Measurements from ENCODE around the gene CCDC78.

The CCDC78 gene

GRCh38 chr16:727291-727977 lies 1.2 kb upstream of the CCDC78 start:
- no peaks in the 10 kb centered on the region for H3K36me3 ChIP-seq (ENCODE audit: insufficient read depth, low read length)
- H3K9me2 ChIP-seq (replicated peaks; ENCODE audit: low read depth, low read length): no peaks in the 10 kb centered on the region
- H3K4me3 ChIP-seq (ENCODE audit: low read length, poor library complexity, severe bottlenecking): peak overlapping the region; percentile 70
- TF ChIP-seq EZH2phosphoT487 (IDR thresholded peaks at IDR 0.05; ENCODE audit: borderline replicate concordance): no peak
- no peak for TF ChIP-seq CTCF (conservative IDR thresholded peaks at IDR 0.05; ENCODE audit: low read length)
- no peaks in the 10 kb centered on the region for H3K79me2 ChIP-seq (ENCODE audit: insufficient read depth, low read length)
- H3K4me2 ChIP-seq (ENCODE audit: low read depth, low read length, poor library complexity, severe bottlenecking): peak overlapping the region; percentile 81
- no peaks in the 10 kb centered on the region for H3K27me3 ChIP-seq (ENCODE audit: insufficient read depth, low read length, poor library complexity, severe bottlenecking)
- peak overlapping the region; percentile 67 for H3K9ac ChIP-seq (ENCODE audit: low read depth, low read length, poor library complexity, severe bottlenecking)
- no peaks in the 10 kb centered on the region for H3K4me1 ChIP-seq (ENCODE audit: insufficient read depth, low read length, poor library complexity, severe bottlenecking)
- no peaks in the 10 kb centered on the region for H4K20me1 ChIP-seq (ENCODE audit: insufficient read depth, low read length, poor library complexity, severe bottlenecking)
- no peaks in the 10 kb centered on the region for H3F3A ChIP-seq (ENCODE audit: low read depth)
- no peak overlapping the region for H2AFZ ChIP-seq (ENCODE audit: low read length)
- H3K9me3 ChIP-seq (ENCODE audit: insufficient read depth, low read depth, low read length): no peaks in the 10 kb centered on the region

- H3K27me3 ChIP-seq (ENCODE audit: insufficient read depth, low read length, poor library complexity, severe bottlenecking): no peaks in the 10 kb centered on the region
- H3K9me3 ChIP-seq (ENCODE audit: insufficient read depth, low read depth, low read length): no peaks in the 10 kb centered on the region
- H4K20me1 ChIP-seq (ENCODE audit: insufficient read depth, low read length, poor library complexity, severe bottlenecking): no peaks in the 10 kb centered on the region
- no peak overlapping the region for H3K9ac ChIP-seq (ENCODE audit: low read depth, low read length, poor library complexity, severe bottlenecking)
- H2AFZ ChIP-seq (ENCODE audit: low read length): no peak overlapping the region
- no peaks in the 10 kb centered on the region for H3K4me1 ChIP-seq (ENCODE audit: insufficient read depth, low read length, poor library complexity, severe bottlenecking)
- H3K4me3 ChIP-seq (ENCODE audit: low read length, poor library complexity, severe bottlenecking): no peak overlapping the region
- no peak overlapping the region for H3K4me2 ChIP-seq (ENCODE audit: low read depth, low read length, poor library complexity, severe bottlenecking)
- no peaks in the 10 kb centered on the region for H3F3A ChIP-seq (ENCODE audit: low read depth)
- no peaks in the 10 kb centered on the region for H3K9me2 ChIP-seq (replicated peaks; ENCODE audit: low read depth, low read length)
- no peak for TF ChIP-seq EZH2phosphoT487 (IDR thresholded peaks at IDR 0.05; ENCODE audit: borderline replicate concordance)
- no peak for TF ChIP-seq CTCF (conservative IDR thresholded peaks at IDR 0.05; ENCODE audit: low read length)
- H3K79me2 ChIP-seq (ENCODE audit: insufficient read depth, low read length): no peaks in the 10 kb centered on the region
- H3K36me3 ChIP-seq (ENCODE audit: insufficient read depth, low read length): no peaks in the 10 kb centered on the region
These were observed 130 bp downstream of the CCDC78 start for GRCh38 chr16:726188-726437.

GRCh38 chr16:725463-726187 lies 618 bp downstream of the CCDC78 start:
- Histone ChIP-seq H3K4me3 (ENCODE audit: low read length, poor library complexity, severe bottlenecking) (no peak overlapping the region), H3K4me1 (ENCODE audit: insufficient read depth, low read length, poor library complexity, severe bottlenecking) (no peaks in the 10 kb centered on the region), H3K79me2 (ENCODE audit: insufficient read depth, low read length) (no peaks in the 10 kb centered on the region), H3K9me2 (replicated peaks; ENCODE audit: low read depth, low read length) (no peaks in the 10 kb centered on the region), H3K27me3 (ENCODE audit: insufficient read depth, low read length, poor library complexity, severe bottlenecking) (no peaks in the 10 kb centered on the region), H3K9me3 (ENCODE audit: insufficient read depth, low read depth, low read length) (no peaks in the 10 kb centered on the region), H3K9ac (ENCODE audit: low read depth, low read length, poor library complexity, severe bottlenecking) (no peak overlapping the region), H4K20me1 (ENCODE audit: insufficient read depth, low read length, poor library complexity, severe bottlenecking) (no peaks in the 10 kb centered on the region), H3F3A (ENCODE audit: low read depth) (no peaks in the 10 kb centered on the region), H3K36me3 (ENCODE audit: insufficient read depth, low read length) (no peaks in the 10 kb centered on the region), H2AFZ (ENCODE audit: low read length) (no peak overlapping the region), H3K4me2 (ENCODE audit: low read depth, low read length, poor library complexity, severe bottlenecking) (no peak overlapping the region)
- TF ChIP-seq EZH2phosphoT487 (IDR thresholded peaks at IDR 0.05; ENCODE audit: borderline replicate concordance): no peak
- no peak for TF ChIP-seq CTCF (conservative IDR thresholded peaks at IDR 0.05; ENCODE audit: low read length)
